ENCODE measurements around the gene MAP3K2.

The MAP3K2 gene

DNA sequence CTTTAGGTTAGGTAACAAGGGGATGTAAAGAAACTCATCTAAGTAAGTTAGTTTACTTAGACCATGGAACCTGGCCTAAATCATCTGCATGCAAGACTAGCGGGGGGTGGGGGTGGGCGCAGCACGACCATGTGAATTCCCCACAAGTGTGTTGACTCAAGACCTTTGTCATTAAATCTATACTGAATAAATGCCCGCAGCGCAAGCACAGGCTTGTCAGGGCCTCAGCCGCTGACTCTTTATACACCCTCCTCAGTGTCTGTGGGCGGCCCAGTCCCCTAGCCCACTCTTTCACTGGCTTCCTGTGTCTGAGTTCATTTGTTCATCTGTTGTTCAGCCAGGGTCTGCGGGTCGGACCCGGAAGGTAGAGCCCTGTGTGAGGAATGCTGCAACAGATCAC is 17.8 kb downstream of the MAP3K2 start:
- TF ChIP-seq, protein P1, sequence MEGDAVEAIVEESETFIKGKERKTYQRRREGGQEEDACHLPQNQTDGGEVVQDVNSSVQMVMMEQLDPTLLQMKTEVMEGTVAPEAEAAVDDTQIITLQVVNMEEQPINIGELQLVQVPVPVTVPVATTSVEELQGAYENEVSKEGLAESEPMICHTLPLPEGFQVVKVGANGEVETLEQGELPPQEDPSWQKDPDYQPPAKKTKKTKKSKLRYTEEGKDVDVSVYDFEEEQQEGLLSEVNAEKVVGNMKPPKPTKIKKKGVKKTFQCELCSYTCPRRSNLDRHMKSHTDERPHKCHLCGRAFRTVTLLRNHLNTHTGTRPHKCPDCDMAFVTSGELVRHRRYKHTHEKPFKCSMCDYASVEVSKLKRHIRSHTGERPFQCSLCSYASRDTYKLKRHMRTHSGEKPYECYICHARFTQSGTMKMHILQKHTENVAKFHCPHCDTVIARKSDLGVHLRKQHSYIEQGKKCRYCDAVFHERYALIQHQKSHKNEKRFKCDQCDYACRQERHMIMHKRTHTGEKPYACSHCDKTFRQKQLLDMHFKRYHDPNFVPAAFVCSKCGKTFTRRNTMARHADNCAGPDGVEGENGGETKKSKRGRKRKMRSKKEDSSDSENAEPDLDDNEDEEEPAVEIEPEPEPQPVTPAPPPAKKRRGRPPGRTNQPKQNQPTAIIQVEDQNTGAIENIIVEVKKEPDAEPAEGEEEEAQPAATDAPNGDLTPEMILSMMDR (IDR thresholded peaks at IDR 0.05; ENCODE audit: low read depth, low read length, missing control alignments) = no peak
- H3K4me3 ChIP-seq (replicated peaks; ENCODE audit: low read depth, low read length) = no peak overlapping the region
- no peak for DNase-seq (ENCODE audit: extremely low read depth, low read depth)

DNA sequence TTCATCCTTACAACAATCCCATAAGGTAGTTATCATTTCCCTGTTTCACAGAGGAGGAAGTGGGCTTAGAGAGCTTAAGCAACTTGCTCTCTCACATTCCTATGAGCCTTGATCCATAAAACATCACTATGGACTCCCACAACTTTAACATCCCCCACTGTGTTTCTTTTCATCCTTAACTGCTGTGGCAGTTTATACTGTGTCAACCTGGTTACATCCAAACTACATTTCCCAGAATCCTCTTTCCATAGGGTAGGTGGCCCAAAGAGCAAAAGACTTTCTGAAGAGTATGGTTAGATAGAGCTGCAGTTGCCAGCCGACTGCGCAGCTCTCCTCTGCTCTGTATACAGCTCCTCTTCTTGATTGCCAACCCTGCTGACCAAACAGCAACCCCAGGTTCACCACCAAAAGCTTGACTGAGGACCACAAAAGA is 22.5 kb downstream of the MAP3K2 start:
- TF ChIP-seq, protein P1 (IDR thresholded peaks at IDR 0.05; ENCODE audit: low read depth, low read length, missing control alignments) = no peak

DNA sequence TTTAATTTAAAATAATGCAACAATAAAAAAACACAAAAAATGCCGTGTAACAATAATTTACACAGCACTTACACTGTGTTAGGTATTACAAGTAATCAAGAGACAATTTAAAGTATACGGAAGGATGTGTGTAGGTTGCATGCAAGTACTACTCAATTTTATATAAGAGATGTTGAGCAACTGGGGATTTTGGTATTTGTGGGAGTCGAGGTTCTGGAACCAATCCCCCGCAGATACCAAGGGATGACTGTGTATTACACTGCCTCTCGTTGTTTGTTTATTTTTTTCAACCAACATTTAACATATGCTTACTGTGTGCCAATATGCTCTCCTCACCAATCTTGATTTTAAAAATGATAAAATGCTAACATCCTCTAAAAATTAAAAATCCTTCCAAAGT is 24.8 kb downstream of the MAP3K2 start:
- no peak for DNase-seq (ENCODE audit: extremely low read depth, low read depth)
- TF ChIP-seq, protein P1 (IDR thresholded peaks at IDR 0.05; ENCODE audit: low read depth, low read length, missing control alignments) = no peak

More for the DNA sequence above, 22.5 kb downstream of the MAP3K2 start:
- DNase-seq (ENCODE audit: extremely low read depth, low read depth) = no peak
- no peak overlapping the region for H3K4me3 ChIP-seq (replicated peaks; ENCODE audit: low read depth, low read length)

DNA sequence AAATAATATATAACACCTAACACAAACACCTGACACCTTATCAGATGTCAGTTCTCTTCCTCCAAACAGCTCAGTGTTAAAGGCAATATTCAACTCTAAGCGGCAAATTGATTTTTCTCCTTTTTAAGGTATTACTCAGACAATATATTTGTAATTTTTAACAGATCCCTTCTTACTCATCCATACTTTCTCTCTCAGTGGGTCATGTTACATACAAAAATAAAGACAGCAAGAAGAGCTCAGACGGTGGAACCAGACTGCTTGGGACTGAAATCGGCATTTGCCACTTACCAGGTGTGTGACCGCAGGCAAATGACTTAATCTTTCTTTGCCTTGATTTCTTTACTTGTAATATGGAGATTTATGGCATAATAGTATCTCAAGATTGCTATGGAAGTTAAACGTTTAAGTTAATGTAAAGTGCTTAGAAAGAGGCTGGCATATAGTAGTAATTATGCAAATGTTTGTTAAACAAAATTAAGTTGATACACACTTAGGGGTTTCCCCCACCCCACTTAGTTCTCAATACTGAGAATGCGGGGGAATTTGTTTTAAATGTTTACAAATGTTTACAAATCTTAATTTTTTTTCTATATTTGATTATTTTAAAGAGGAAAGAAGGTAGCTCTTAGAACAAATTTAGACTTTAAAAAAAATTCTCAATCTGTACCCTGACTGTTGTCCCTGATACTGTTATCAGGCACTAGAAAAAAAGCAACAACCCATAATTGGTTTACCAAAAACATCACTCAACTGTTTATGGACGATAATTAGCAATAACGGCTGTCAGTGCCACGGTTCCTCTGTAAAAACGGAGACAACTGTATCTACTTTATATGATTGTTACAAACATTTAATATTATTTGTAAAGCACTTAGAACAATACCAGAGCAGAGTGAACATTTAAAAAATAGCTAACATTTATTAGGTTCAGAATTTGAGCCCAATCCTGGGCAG is 25.6 kb downstream of the MAP3K2 start:
- TF ChIP-seq, protein P1 (IDR thresholded peaks at IDR 0.05; ENCODE audit: low read depth, low read length, missing control alignments) = no peak
- DNase-seq (ENCODE audit: extremely low read depth, low read depth) = no peak
- H3K4me3 ChIP-seq (replicated peaks; ENCODE audit: low read depth, low read length) = no peak overlapping the region

More for the DNA sequence above, 24.8 kb downstream of the MAP3K2 start:
- no peak overlapping the region for H3K4me3 ChIP-seq (replicated peaks; ENCODE audit: low read depth, low read length)

- DNase-seq (ENCODE audit: extremely low read depth, low read depth) = no peak
- no peak overlapping the region for H3K4me3 ChIP-seq (replicated peaks; ENCODE audit: low read depth, low read length)
- TF ChIP-seq, protein P1 (IDR thresholded peaks at IDR 0.05; ENCODE audit: low read depth, low read length, missing control alignments) = no peak
Observed at GRCh38 chr2:127360242-127360641, 27.5 kb downstream of the MAP3K2 start.

- no peak overlapping the region for H3K4me3 ChIP-seq (replicated peaks; ENCODE audit: low read depth, low read length)
- TF ChIP-seq, protein P1 (IDR thresholded peaks at IDR 0.05; ENCODE audit: low read depth, low read length, missing control alignments) = no peak
- DNase-seq (ENCODE audit: extremely low read depth, low read depth) = no peak
Observed at GRCh38 chr2:127359520-127359919, 28.3 kb downstream of the MAP3K2 start.
